Sigmoid colon (tissue), 3 donors: ENCODE data around the gene TBC1D2B.

ENCODE experiments used
- CTCF ChIP-seq, 4 experiments: fragments of 450-650 bp in 3 of 4; fragments of 200-600 bp in 1 of 4; IDR thresholded peaks; one replicate each; pipeline ENCODE4 v1.5.1; 2016 to 2019; ENCODE audit warnings: antibody characterized with exemption in 4 of 4, mild to moderate bottlenecking in 3 of 4, moderate library complexity in 2 of 4
- POLR2A ChIP-seq, 2 donors: fragments of 450-650 bp; IDR thresholded peaks; one replicate each; pipeline ENCODE4 v1.6.1; 2016; ENCODE audit warnings: antibody characterized with exemption in 2 of 2, mild to moderate bottlenecking in 2 of 2, moderate library complexity in 2 of 2

- TF ChIP-seq POLR2A (IDR thresholded peaks at IDR 0.05) (no peak), CTCF (IDR thresholded peaks at IDR 0.05) (no peak)
Measured at GRCh38 chr15:78105476-78106241, 28.1 kb upstream of the TBC1D2B start.
